GM21515 (cell line): Measurements from ENCODE around the gene RGS1.

Source experiments
- ATAC-seq: cut with Tn5 transposase; IDR thresholded peaks from one replicate; pipeline ENCODE4 v1.9.1; 2021; ENCODE audit not compliant: unreplicated experiment

The RGS1 gene

DNA sequence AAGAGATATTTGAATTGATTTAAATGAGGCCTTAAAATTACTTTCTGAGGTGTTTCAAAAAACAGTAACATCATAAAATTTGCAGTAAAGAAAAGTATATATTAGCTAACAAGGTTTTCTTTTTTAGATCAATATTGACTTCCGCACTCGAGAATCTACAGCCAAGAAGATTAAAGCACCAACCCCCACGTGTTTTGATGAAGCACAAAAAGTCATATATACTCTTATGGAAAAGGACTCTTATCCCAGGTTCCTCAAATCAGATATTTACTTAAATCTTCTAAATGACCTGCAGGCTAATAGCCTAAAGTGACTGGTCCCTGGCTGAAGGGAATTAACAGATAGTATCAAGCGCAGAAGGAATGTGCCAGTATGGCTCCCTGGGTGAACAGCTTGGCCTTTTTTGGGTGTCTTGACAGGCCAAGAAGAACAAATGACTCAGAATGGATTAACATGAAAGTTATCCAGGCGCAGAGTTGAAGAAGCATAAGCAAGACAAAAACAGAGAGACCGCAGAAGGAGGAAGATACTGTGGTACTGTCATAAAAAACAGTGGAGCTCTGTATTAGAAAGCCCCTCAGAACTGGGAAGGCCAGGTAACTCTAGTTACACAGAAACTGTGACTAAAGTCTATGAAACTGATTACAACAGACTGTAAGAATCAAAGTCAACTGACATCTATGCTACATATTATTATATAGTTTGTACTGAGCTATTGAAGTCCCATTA is 3.6 kb downstream of the RGS1 start:
- ATAC-seq, result peak; percentile 23

DNA sequence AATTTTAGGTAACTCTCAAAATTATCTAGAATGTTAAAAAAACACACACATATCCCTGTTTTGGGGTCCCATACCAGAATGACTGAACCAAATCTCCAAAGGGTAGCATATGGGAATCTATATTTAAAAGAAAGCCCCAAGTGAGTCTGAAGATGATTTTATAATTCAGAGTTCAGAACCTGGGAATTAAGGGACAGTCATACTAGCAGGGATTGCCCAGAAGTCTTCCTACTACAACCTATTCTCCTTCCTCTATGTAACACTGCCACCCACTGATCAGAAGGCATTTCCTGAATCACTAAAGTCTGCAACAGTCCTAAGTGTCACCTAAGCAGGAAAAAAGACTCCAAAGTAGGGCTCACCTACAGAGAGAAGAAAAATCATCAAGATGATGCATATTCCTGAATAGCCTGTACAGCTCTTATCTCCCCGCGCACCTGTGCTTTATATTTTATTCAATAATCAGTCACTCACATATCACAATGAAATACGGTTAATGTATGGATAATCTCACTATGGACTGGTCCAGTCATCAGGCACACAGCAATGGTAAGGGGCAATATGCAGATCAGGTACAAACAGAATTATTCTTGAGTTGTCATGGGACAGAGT is 4.9 kb downstream of the RGS1 start:
- ATAC-seq, result peak; percentile 26

DNA sequence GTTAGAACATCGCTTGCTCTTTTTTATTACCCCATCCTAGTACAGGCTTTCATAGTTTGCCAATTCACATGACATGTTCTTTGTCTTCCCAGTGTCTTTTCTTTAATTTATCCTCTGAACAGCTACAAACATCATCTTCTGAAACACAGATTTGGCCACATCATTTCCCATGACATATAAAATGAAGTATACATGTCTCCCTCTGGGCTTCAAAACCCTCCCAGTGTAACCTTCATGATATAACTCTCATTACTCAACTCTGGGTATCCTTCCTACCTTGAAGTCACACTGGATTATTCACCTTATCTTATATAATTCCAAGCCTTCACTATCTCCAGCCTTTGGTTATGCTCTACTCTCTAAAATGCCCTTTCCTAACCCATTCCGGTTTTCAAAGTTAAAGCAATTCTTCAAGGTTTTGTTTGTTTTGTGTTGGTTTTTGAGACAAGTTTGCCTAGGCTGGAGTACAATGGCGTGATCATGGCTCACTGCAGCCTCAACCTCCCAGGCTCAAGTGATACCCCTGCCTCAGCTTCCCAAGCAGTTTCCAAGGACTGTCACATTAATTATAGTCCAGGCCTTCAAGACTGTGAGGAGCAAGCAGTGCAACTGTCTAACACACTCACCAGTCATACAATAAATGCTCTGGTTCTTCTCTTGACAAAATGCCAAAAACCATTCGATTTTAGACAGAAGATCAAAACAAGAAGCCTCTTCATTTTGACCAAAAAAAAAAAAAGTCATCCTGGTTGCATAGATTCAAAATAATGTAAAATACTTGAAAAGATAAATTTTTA is 5.8 kb downstream of the RGS1 start:
- no peak for ATAC-seq

DNA sequence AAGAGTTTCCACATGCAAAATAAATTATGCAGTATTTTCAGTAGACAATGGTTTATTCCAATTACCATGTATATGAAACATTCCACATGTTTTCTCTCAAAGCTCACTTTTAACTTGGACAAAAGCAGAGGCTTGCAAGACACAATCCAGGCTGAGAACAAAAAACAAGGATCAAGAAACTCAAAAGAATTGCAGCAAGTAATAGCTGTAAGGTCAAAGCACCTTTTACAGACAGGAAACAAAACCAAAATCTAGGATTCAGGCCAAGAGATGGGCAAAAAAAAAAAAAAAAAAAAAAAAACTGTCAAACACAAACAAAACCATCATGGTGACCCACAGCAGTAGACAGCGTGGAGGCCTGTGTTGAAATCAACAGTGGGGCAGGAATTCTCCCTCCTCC is 9.3 kb downstream of the RGS1 start:
- no peak for ATAC-seq

DNA sequence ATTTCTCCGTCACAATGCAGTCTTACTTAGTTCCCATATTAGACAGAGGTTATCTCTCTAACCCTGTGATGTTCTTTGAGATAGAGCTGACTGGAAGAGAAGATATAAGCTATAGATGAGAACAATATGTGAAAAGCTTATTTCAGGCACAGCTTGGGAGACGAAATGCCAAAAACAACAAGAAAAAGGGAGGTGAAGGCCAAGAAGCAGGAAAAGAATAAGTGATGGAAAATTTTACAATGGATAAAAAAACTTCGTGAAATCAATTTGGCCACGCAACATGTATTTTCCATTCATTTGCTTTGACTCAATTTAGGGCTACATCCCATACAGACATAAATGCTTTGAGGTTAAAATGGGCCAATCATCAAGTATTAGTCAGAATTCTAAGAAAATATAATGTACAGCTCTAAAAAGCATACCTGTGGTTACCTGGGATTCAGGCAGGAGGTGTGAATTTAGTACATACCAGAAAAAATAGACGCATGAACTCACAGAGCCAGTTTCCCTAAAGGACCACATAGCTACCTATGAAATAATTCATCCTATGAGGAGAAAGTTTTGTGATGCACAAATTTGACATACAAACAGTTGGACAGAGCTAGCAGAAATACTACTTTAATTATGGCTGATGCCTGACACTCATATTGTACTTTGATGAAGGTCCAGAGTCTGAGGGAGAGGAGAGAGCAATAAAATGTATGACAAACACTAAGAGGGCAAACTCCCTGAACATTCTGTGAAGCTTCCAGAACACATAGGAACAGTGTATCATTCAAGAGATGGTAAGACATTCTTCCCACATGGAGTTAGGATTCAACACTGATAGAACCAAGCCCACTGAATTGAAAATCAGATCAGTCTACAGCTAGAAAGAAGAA is 12.1 kb downstream of the RGS1 start:
- ATAC-seq, result no peak

DNA sequence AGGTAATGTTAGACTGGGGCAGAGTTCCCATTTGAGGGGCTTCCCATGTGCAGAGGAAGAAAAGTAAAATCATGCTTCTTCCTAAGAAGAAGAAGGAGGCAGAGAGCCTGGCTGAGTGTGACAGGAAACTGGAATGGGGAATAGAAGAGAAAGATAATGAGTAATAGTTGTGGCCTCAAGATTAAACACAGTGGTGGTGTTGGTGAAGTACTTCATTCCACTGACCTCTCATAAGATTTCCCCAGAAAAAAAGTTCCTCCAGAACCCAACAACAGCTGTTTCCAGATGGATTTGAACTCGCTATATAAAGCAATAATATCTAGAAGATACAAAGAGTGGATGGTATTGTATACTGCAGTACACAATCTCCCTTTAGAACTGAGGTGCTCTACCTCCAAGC is 13.0 kb downstream of the RGS1 start:
- ATAC-seq, result no peak

DNA sequence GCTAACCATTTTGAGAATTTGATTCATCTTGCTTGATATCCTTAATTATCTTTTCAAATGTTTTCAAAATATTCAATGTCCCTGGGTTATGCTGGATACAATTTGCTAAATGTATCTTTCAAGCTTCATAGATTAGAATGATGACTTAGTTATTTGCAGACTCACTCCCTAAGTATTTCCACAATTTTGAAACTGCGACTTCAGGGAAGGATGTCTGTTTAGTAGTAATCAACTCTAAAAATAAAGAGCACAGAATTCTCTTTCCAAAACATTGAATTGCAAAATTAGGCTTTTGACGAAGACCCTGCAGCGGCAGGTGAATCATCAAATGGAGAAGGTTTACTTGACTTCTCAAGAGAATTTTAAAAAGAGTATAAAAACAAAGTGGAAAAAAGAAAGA is 14.2 kb downstream of the RGS1 start:
- ATAC-seq, result no peak

DNA sequence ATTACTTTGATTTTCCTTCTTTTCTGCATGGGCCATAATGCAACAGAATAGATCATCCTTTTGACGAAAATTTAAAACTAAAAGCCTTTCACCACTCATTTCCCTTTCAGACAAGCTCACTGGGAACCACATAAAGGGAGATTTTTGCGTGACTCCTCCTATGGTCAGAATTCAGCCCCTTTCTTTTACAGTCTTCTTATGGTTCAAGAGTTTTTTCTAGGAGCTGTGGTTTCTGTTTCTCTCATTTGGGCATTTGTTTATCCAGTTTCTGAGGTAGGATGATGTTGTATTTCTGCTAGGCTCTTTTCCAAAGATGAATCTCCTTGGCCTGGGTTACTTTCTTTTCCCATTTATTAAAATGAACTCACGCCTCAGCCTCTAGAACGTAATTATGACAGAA is 16.9 kb downstream of the RGS1 start:
- no peak for ATAC-seq

DNA sequence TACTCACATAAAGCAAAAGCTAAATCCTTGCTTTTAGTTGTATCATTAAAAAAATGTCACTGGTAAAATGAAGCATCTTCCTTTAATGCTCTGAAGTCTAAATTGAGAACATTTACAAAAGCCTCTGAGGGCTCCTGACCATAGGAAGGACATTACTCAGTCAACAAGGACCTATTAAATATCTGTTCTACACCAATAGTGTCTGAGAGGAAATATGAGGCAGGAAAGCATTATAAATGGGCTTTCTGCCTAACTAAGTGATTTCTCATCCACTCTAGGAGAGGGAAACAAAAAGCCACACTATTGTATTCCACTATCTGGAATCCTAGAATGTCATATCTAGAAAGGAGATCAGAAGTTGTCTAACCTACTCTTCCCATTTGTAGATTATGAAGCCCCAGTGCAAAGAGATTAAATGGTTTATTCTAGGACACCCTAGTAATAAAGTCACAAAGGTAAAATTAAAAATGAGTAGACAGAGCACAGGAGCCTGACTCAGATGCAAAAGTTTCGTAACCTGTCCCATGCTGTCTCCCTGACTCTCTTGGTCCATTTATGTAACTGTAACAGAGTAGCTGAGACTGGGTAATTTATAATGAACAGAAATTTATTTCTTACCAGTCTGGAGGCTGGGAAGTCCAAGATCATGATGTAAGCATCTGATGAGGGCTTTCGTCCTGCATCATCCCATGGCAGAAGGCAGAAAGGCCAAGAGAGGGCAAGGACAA is 17.6 kb downstream of the RGS1 start:
- no peak for ATAC-seq

DNA sequence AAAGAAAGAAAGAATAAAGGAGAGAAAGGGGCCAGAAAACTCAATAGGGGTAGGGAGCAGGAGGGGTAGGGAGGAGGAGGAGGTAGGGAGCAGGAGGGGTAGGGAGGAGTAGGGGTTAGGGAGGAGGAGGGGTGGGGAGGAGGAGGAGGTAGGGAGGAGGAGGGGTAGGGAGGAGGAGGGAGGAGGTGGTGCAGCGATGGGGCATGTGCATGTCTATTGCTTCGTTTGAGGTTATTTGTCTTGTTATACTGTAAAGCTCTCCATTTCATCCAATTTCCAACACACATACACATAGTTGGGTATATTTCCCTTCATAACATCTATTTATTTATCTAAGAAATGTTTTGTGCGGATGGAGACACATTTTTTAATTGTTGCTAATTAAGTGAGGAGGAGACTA is 19.7 kb downstream of the RGS1 start:
- ATAC-seq, result no peak

DNA sequence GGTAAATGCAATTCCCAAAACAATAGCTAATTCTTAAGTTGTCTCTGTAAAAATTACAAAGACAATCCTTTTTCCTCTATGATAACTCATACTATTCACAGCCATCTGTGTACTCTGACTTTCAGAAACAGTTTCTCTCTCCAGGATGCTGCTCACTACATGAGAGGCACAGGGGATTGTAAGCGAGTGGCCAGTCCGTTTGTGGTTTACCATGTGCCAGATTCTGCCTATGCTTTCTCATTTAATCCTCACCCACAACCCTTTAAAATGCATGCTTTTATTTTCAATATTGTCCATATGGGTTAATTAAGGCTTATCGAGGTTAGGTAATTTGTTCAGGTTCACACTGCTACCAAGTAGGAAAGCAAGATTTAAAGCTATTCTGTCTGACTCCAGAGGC is 23.0 kb downstream of the RGS1 start:
- ATAC-seq, result no peak

DNA sequence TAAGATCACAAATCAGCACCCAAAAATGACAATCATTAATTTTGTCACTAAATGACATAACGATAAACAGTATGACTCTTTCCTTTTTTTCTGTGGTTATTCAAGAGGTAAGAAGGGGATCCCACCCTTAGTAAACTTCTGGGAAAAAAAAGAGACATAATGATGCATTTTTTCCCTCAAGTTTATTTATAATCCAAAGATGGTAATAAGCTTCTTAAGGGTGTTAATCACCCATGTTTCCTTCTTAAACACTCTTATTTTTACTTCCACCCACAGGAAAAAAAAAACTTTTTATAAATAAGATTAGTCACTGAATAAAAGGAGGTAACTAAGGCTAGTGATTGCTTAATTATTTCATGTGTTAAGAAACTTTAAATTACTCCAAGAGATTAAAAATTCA is 24.7 kb downstream of the RGS1 start:
- ATAC-seq, result no peak

DNA sequence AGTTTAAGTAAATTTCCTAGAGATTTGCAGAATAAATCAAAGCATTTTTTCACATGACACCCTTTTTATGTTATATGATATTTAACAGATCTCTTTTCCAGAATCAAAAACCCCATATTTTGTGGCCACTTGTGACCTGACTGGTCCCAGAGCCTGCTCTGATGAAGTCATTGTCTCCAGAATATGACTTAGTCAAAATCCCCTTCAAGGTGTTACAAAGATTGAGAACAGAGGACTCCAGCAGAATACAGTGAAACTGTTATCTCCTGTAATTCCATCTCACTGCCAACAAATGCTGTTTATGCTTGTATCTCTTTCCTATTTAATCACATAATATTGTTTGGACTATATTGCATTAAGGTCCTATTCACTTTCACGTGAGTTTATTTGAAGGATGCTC is 25.6 kb downstream of the RGS1 start:
- no peak for ATAC-seq

DNA sequence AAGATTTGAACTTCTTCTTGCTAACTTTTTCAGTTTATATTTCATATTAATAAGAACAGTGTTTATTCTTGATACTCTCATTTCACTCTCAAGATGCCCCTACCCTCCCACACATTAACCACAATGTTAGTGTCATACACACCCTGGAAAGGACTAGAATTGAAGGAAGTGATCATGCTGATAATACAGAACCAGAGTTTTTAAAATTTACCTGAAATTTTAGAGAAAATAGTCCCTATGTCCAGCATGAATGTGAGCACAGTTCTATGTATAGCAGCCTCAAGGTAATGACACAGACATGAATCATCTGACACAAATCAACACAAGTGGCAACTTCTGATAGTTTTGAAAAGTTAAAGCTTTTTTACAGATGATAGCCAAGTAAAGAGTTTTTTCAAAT is 26.0 kb downstream of the RGS1 start:
- ATAC-seq, result no peak

DNA sequence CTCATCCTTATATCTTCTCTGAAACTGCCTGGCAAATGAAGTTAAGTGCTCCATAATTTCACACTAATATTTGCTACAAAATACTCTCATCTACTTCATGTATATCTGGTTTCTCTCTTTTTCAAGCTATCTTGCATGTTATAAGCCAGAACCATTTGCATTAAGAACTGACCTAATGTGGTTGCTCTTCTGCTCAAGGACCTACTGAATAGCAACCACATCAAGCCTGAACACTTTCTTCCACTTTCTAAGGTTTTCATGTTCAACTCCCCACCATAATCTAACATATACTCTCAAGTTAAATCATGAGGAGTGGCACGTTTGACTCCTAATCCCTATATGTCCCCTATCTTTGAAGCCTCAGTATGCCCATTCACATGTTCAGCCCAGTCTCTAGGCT is 27.2 kb downstream of the RGS1 start:
- no peak for ATAC-seq

DNA sequence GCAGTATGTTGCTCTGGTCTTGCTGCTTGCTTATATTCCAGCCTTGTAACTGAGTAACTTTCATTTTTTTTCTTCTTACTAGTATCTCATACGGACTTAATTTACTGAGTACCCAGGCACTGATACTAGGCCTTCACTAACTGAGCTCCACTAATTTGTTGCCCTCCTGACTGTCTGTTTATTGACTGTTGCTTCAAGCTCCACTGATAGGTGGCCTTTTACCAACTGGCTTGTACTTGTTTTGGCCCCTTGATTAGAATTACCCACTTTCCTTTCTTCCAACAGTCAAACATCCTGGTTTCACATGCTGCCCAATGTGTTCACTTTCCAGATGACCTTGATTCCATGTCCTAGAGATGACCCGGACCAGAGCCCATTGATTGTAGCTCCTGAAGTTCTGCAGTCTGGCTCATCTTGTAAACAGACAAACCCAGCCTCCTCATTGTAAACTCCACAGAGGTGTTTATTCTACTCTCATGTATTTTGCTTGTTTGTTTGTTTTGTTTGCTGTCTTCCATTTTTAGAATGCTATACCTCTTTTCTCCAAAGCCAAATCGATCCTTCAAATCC is 27.7 kb downstream of the RGS1 start:
- ATAC-seq, result no peak

DNA sequence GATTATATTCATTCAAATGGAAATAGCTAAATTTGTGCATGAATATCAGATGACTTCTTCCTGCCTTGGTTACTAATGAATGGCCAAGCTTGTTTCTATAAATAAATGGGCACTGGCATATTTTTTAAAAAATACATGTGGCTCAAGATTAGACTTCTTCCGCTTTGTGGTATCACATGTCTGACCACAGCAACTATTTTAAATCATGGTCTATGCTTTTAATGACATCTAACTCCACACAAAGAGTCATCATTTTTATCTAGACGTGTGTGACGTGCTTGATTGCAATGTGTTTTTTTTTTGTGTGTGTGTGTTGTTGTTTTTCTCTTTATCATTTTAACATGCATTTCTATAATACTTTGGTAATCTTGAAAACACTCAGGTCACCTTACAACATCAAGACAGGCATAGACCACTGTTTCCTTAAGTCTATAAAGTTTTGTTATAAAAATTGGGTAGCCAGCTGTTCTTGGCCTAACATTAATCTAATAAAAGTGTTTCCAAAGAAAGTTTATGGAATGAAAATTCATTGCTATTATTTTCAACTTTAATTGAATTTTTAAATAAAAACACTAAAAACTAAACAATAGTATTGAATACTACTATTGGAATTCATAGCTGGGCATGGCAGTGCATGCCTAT is 29.5 kb downstream of the RGS1 start:
- ATAC-seq, result no peak

DNA sequence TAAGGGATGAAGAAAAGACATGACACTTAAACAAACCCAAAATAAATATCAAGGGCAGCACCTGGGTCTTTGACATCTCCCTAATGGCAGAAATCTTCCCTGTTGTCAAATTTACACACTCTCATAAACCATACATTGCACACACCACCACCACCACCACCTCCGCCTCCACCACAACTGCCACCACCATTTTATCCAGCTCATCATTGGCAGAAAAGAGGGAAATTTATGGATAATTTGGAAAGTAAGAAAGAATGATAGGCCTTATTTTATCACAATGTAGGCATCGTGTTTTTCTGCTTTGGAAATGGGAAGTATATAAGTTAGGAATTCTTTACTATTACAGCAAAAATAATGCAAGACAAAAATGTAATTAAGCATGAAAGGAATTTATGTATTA is 33.1 kb downstream of the RGS1 start:
- no peak for ATAC-seq

DNA sequence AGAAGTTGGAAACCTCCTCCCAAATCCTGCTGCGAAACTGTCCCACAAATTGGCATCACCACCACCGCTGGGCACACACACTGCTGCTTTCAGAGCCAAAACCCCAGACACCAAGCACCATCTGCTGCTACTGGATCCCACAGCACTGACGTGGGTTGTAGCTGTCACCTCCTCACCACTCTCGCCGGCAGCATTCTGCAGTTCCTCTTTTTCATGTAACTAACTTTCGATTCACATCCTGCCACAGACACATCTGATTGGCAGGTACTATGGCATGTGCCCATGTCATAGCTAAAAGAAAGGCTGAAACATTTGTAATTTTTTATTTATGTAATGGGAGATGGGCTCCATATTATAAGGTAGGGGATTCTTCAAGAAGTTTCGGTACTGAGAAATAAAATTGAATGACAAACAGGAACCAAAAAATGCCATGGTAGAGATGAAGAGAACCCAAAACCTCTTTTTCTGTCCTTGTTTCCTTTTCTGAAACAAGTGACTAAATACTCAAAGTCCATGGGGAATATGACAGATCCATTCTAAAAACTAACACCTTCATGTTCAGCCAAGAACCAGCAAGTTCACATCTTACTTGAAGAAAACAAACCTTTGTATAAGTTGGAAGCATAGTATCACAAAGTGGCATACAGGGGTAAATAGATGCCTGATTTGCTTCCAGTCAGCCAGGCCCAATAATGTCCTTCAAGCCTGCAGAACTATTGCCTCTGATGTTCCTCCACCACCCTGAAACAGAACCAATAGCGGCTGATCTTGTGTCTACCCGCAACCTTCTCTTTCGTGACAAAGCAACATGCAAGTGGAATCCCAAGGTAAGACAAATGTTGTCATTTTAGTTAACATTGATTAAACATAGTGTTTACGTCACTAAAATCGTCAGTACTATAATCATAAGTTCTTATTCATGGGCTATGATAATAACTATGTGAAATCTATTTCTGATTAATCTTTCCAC is 33.8 kb downstream of the RGS1 start:
- peak; percentile 100 for ATAC-seq
